GM12872 (cell line): Measurements from ENCODE around the gene RCVRN.

Experiments used
- CTCF ChIP-seq: IDR thresholded peaks from 3 replicates; pipeline ENCODE4 v1.5.1; 2011; ENCODE audit warnings: low read depth, mild to moderate bottlenecking, low read length, moderate library complexity; ENCODE audit not compliant: insufficient read depth

The RCVRN gene

GRCh38 chr17:9902120-9902519, 3.0 kb downstream of the RCVRN start:
- no peak for TF ChIP-seq CTCF

- no peak for TF ChIP-seq CTCF
These were observed 4.3 kb downstream of the RCVRN start for GRCh38 chr17:9900784-9901183.

- no peak for TF ChIP-seq CTCF
These were observed 5.0 kb downstream of the RCVRN start for GRCh38 chr17:9900044-9900594.

DNA sequence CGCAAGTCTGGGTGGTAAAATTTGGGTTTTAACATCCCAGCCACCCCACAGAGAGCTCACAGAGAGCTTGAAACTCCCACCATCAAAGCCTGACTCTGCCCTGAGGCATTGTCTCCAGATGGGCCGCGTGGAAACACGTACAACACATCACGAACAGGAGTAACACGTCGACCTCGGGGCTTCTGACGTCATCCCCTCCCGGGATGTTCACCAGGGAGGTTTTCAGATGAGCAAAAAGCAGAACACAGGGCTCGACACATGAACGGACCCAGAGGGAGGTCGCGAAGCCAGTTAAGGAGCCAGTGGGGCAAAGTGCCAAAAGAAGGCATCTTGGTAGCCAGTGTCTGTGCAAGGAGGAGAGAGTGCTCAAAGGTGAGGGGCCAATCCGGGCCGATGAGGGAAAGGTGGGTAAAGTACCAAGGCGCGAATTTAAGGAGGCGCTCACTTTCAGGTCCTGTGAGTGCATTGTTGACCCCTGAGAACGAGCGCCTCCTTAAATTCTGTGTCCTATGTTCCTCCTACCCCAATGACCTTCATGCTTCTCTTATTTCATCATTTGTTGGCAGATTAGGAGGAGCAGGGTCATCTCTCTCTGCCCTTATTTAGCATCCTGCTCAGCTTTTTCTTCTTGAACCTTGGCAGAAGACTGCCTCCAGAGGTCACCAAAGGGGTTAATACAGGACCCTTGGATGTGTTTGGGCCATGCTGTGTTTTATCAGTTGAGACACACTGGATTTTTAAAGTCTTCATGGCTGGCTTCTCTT, 5.6 kb downstream of the RCVRN start:
- no peak for TF ChIP-seq CTCF

DNA sequence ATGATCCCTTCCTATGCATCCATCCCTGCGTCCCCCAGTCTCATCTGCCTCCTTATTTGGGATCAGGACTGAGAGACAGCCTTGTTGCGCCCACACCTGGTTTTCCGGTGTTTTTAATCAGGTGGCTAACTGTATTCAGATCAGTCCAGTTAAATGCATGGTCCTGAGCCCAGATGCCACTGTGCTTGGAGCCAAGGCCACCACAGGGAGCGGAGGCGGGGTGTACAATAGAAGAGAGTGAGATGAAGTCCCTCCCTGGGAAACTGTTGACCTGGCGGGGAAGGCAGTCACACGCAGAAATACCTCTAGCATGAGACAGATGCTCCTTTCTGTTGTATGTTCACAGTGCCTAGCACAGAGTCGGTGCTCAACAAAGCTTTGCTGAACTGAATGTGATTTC, 6.3 kb downstream of the RCVRN start:
- no peak for TF ChIP-seq CTCF

DNA sequence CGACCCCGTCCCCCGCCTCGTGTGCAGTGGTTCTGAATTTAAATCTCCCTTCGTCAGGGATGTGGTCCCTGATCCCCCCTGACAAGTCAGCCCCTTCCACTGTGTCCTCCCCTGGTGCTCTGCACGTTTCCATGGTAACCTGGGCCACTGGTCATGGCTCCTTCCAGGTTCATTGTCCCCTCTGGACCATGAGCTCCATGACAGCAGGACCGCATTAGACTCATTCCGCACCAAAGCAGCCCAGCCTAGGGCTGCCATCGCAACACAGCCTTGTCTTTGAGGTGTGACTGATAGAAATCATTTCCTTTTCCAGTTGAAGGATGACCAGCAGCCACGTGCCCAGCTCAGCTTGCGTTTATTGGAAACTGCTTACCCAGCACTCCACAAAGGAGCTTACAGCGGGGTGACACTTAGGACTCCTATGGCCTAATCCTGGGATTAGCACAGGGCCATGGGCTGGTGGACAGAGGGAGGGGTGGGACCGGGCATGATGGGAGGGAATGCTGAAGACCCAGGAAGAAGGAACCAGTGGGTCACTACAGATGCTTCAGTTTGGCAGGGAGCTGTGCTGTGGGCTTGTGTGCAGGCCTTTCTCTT, 7.6 kb downstream of the RCVRN start:
- no peak for TF ChIP-seq CTCF

GRCh38 chr17:9895923-9896322, 9.1 kb downstream of the RCVRN start:
- TF ChIP-seq CTCF: no peak
